ENCODE data around the gene SRF.

DNA sequence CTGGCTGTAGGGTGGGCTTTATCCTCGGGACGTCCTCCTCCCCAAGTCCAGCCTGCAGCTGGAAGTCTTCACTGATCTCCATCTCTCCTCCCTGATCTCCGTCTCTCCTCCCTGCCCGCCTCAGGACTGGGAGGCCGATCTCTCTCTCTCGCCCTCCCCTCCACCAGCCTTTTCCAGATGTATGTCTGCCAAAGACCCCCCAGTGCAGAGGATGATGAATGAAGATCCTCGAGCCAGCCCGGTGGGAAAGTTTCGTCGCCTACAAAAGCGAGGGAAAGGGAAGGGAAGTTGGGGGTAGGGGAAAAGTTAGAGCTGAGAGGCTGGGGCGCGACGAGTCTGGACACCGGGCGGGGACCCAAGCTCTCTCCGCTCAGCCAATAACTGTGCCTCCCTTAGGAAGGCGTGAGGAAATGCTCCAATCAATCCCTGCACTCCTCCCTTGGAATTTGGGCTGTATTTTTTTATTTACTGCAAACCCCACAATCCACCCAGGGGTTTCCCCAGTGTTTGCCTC is 595 bp upstream of the SRF start:
- TF ChIP-seq EP300 (IDR thresholded peaks at IDR 0.05) (no peak), POLR2A (IDR thresholded peaks at IDR 0.05; ENCODE audit: low read depth) (no peak), POLR2AphosphoS5 (IDR thresholded peaks at IDR 0.05) (no peak)
- TF ChIP-seq, protein P1, sequence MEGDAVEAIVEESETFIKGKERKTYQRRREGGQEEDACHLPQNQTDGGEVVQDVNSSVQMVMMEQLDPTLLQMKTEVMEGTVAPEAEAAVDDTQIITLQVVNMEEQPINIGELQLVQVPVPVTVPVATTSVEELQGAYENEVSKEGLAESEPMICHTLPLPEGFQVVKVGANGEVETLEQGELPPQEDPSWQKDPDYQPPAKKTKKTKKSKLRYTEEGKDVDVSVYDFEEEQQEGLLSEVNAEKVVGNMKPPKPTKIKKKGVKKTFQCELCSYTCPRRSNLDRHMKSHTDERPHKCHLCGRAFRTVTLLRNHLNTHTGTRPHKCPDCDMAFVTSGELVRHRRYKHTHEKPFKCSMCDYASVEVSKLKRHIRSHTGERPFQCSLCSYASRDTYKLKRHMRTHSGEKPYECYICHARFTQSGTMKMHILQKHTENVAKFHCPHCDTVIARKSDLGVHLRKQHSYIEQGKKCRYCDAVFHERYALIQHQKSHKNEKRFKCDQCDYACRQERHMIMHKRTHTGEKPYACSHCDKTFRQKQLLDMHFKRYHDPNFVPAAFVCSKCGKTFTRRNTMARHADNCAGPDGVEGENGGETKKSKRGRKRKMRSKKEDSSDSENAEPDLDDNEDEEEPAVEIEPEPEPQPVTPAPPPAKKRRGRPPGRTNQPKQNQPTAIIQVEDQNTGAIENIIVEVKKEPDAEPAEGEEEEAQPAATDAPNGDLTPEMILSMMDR (IDR thresholded peaks at IDR 0.05) = no peak
